HL-60 (cell line): Measurements from ENCODE around the gene SLC52A1.

ENCODE experiments used
- DNase-seq, 2 experiments: peaks; one replicate each; pipeline ENCODE4 v3.0.0-alpha.2; 2010 to 2020; ENCODE audit warnings: low read depth in 1 of 2, low spot score in 1 of 2
- H3K27ac ChIP-seq: fragments of 250-450 bp; sonication (Bioruptor Pico); replicated peaks from 2 replicates; pipeline ENCODE4 v1.5.1; 2020; ENCODE audit warnings: mild to moderate bottlenecking, moderate library complexity
- H3K27me3 ChIP-seq: fragments of 250-450 bp; sonication (Bioruptor Pico); 2 replicates; pipeline ENCODE4 v1.5.1; 2021; ENCODE audit warnings: mild to moderate bottlenecking, moderate library complexity; ENCODE audit not compliant: insufficient read depth, poor library complexity, severe bottlenecking
- H3K4me3 ChIP-seq: replicated peaks from 2 replicates; pipeline ENCODE4 v1.5.1; 2011; ENCODE audit warnings: mild to moderate bottlenecking, control low read depth, low read length; ENCODE audit not compliant: insufficient read depth
- GABPA ChIP-seq: IDR thresholded peaks from 2 replicates; pipeline ENCODE4 v1.6.1; 2012; ENCODE audit warnings: low read depth
- POLR2AphosphoS5 ChIP-seq: IDR thresholded peaks from 2 replicates; pipeline ENCODE4 v1.6.1; 2012; ENCODE audit warnings: low read depth
- SPI1 ChIP-seq: IDR thresholded peaks from 2 replicates; pipeline ENCODE4 v1.6.1; 2012; ENCODE audit warnings: low read depth, mild to moderate bottlenecking, borderline replicate concordance
- TF ChIP-seq, protein P1 (sequence below): IDR thresholded peaks from one replicate; pipeline ENCODE4 v1.5.1; 2011; ENCODE audit warnings: low read length, control low read depth, inconsistent platforms; ENCODE audit not compliant: insufficient read depth
- TF ChIP-seq, protein P2 (sequence below): IDR thresholded peaks from 2 replicates; pipeline ENCODE4 v1.6.1; 2012; ENCODE audit warnings: low read depth; ENCODE audit not compliant: insufficient replicate concordance

SLC52A1 gene

DNA sequence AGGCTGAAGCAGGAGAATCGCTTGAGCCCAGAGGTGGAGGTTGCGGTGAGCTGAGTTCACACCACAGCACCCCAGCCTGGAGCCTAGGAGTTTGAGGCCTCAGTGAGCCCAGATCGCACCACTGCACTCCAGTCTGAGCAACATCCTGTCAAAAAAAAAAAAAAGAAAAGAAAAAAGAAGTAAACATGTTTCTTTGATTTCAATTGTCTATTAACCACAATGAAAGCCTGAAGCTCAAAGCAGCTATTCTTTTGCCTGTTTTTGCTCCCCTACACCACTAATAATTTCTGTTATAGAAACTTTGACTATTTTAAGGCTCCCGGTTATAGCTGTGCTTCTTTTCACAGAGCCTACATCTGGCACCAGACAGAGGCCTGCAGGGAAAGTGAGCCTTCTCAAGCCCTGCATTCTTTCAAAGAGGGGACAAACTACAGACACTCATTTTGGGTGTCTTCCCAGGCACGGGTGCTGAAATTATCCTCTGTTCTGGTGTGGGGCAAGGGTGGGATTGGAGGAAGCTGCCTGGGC is 14.2 kb upstream of the SLC52A1 start:
- Histone ChIP-seq H3K27ac (no peak overlapping the region), H3K27me3 (no peaks in the 10 kb centered on the region), H3K4me3 (no peak overlapping the region)
- DNase-seq, result no peak
- TF ChIP-seq GABPA (no peak), POLR2AphosphoS5 (no peak), SPI1 (no peak)
- TF ChIP-seq, protein P1, sequence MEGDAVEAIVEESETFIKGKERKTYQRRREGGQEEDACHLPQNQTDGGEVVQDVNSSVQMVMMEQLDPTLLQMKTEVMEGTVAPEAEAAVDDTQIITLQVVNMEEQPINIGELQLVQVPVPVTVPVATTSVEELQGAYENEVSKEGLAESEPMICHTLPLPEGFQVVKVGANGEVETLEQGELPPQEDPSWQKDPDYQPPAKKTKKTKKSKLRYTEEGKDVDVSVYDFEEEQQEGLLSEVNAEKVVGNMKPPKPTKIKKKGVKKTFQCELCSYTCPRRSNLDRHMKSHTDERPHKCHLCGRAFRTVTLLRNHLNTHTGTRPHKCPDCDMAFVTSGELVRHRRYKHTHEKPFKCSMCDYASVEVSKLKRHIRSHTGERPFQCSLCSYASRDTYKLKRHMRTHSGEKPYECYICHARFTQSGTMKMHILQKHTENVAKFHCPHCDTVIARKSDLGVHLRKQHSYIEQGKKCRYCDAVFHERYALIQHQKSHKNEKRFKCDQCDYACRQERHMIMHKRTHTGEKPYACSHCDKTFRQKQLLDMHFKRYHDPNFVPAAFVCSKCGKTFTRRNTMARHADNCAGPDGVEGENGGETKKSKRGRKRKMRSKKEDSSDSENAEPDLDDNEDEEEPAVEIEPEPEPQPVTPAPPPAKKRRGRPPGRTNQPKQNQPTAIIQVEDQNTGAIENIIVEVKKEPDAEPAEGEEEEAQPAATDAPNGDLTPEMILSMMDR, result no peak
- TF ChIP-seq, protein P2, sequence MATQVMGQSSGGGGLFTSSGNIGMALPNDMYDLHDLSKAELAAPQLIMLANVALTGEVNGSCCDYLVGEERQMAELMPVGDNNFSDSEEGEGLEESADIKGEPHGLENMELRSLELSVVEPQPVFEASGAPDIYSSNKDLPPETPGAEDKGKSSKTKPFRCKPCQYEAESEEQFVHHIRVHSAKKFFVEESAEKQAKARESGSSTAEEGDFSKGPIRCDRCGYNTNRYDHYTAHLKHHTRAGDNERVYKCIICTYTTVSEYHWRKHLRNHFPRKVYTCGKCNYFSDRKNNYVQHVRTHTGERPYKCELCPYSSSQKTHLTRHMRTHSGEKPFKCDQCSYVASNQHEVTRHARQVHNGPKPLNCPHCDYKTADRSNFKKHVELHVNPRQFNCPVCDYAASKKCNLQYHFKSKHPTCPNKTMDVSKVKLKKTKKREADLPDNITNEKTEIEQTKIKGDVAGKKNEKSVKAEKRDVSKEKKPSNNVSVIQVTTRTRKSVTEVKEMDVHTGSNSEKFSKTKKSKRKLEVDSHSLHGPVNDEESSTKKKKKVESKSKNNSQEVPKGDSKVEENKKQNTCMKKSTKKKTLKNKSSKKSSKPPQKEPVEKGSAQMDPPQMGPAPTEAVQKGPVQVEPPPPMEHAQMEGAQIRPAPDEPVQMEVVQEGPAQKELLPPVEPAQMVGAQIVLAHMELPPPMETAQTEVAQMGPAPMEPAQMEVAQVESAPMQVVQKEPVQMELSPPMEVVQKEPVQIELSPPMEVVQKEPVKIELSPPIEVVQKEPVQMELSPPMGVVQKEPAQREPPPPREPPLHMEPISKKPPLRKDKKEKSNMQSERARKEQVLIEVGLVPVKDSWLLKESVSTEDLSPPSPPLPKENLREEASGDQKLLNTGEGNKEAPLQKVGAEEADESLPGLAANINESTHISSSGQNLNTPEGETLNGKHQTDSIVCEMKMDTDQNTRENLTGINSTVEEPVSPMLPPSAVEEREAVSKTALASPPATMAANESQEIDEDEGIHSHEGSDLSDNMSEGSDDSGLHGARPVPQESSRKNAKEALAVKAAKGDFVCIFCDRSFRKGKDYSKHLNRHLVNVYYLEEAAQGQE, result no peak

DNA sequence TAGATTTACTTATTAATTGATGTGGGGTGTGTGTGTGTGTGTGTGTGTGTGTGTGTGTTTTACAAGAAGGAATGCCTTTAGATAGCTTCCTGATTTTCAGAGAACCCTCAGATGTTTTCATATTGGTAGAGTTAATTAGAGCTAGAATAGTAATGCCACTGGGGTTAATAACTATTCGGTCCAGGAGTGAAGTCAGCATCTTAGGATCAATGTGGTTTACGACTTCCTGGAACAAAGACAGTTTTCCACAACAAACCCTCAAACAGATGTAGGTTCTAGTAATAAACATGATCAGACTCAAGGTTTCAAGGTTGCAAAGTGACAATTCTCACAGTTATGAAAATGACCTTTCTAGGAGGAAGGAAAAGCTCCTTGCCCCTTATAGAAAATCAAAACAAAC is 12.2 kb upstream of the SLC52A1 start:
- TF ChIP-seq SPI1 (no peak), POLR2AphosphoS5 (no peak), GABPA (no peak)
- TF ChIP-seq, protein P1, result no peak
- TF ChIP-seq, protein P2, result no peak
- H3K4me3 ChIP-seq, result no peak overlapping the region
- no peaks in the 10 kb centered on the region for H3K27me3 ChIP-seq
- H3K27ac ChIP-seq, result no peak overlapping the region
- DNase-seq, result no peak

DNA sequence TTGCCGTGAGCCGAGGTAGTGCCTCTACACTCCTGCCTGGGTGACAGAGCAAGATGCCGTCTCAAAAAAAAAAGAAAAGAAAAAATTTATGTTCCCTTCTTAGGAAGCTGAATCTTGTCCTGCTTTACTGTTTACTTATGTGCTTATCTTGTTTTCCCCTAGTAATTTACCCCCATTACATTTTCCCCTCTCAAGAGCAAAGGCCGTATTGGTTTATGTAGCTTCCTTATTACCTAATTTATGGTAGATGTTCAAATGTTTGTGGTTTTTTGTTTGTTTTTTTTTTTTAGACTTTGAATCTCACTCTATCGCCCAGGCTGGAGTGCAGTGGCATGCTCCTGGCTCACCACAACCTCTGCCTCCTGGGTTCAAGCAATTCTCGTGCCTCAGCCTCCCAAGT is 10.3 kb upstream of the SLC52A1 start:
- Histone ChIP-seq H3K27ac (no peak overlapping the region), H3K27me3 (no peaks in the 10 kb centered on the region), H3K4me3 (no peak overlapping the region)
- no peak for DNase-seq
- TF ChIP-seq, protein P2, result no peak
- no peak for TF ChIP-seq GABPA
- TF ChIP-seq SPI1, result no peak
- TF ChIP-seq, protein P1, result no peak
- no peak for TF ChIP-seq POLR2AphosphoS5
